SK-N-DZ (cell line): ENCODE results near the gene DENND1A.

Experiments used
- DNase-seq: peaks from one replicate; pipeline ENCODE4 v3.0.0-alpha.2; 2015; ENCODE audit warnings: low spot score

DENND1A gene

GRCh38 chr9:123617952-123618678 is 311.8 kb downstream of the DENND1A start:
- DNase-seq: no peak

- no peak for DNase-seq
These were observed 312.6 kb downstream of the DENND1A start for GRCh38 chr9:123617286-123617685.

- DNase-seq: no peak
These were observed 313.2 kb downstream of the DENND1A start for GRCh38 chr9:123616707-123617106.

GRCh38 chr9:123615381-123615780 is 314.5 kb downstream of the DENND1A start:
- no peak for DNase-seq

GRCh38 chr9:123614306-123615263 is 315.3 kb downstream of the DENND1A start:
- no peak for DNase-seq

- DNase-seq: no peak
These were observed 318.7 kb downstream of the DENND1A start for GRCh38 chr9:123611226-123611625.

GRCh38 chr9:123609844-123610243 is 320.1 kb downstream of the DENND1A start:
- no peak for DNase-seq

- no peak for DNase-seq
These were observed 321.8 kb downstream of the DENND1A start for GRCh38 chr9:123608104-123608503.

GRCh38 chr9:123607479-123607878 is 322.4 kb downstream of the DENND1A start:
- DNase-seq: no peak

GRCh38 chr9:123606141-123606540 is 323.8 kb downstream of the DENND1A start:
- no peak for DNase-seq

GRCh38 chr9:123605286-123605685 is 324.6 kb downstream of the DENND1A start:
- no peak for DNase-seq

- no peak for DNase-seq
These were observed 325.1 kb downstream of the DENND1A start for GRCh38 chr9:123604861-123605260.

GRCh38 chr9:123601828-123602227 is 328.1 kb downstream of the DENND1A start:
- DNase-seq: no peak

GRCh38 chr9:123599781-123600180 is 330.1 kb downstream of the DENND1A start:
- no peak for DNase-seq

- DNase-seq: peak; percentile 38
These were observed 331.9 kb downstream of the DENND1A start for GRCh38 chr9:123597876-123598556.

GRCh38 chr9:123597048-123597447 is 332.9 kb downstream of the DENND1A start:
- DNase-seq: no peak

- no peak for DNase-seq
These were observed 338.6 kb downstream of the DENND1A start for GRCh38 chr9:123591283-123591682.

GRCh38 chr9:123590499-123590898 is 339.4 kb downstream of the DENND1A start:
- no peak for DNase-seq

- no peak for DNase-seq
These were observed 340.3 kb downstream of the DENND1A start for GRCh38 chr9:123589361-123590239.

- DNase-seq: no peak
These were observed 343.7 kb downstream of the DENND1A start for GRCh38 chr9:123586275-123586674.
